Caco-2 (cell line): Measurements from ENCODE around the gene CLEC2L. TPM values are rescaled to one million over a fixed set of nuclear protein-coding genes. Genes with fewer than 3 reads are reported as not detected.

Experiments used
- BruUV-seq: library from RNA; stranded (reverse); fragments of 400-500 nt; replicated peaks from 2 replicates; lab custom pipeline; 2021; lab: Mats Ljungman, UMichigan
- CTCF ChIA-PET: fragments of 300-600 bp; sonication (Branson Sonifier 250); formaldehyde crosslinking; loops from one replicate; lab custom pipeline; 2022; ENCODE audit warnings: antibody characterized with exemption; lab: Charles Lee
- POLR2A ChIA-PET: fragments of 300-600 bp; sonication (Branson Sonifier 250); formaldehyde crosslinking; loops from one replicate; lab custom pipeline; 2022; ENCODE audit warnings: antibody characterized with exemption; lab: Charles Lee
- DNase-seq, 2 experiments: peaks; one replicate each; pipeline versions ENCODE4 v3.0.0 to v3.0.0-alpha.2; 2020 to 2022
- H3K27me3 ChIP-seq: replicated peaks from 2 replicates; pipeline ENCODE4 v1.6.0; 2011; ENCODE audit warnings: low read length; ENCODE audit not compliant: control insufficient read depth, insufficient read depth
- H3K36me3 ChIP-seq: 2 replicates; pipeline ENCODE4 v1.5.1; 2011; ENCODE audit warnings: low read length; ENCODE audit not compliant: control insufficient read depth, insufficient read depth
- H3K4me1 ChIP-seq: fragments of 250-450 bp; sonication (Bioruptor Pico); 2 replicates; pipeline ENCODE4 v1.5.1; 2020; ENCODE audit warnings: mild to moderate bottlenecking
- H3K4me3 ChIP-seq: 2 replicates; pipeline ENCODE4 v1.5.1; 2011; ENCODE audit warnings: low read depth, mild to moderate bottlenecking, control low read depth, low read length
- H3K9me3 ChIP-seq: fragments of 250-450 bp; sonication (Bioruptor Pico); 2 replicates; pipeline ENCODE4 v1.5.1; 2020; ENCODE audit warnings: mild to moderate bottlenecking, moderate library complexity
- H3K27ac Mint-ChIP-seq: one replicate; pipeline ENCODE4 v1.8.0; 2022; ENCODE audit warnings: mixed read lengths; ENCODE audit not compliant: unreplicated experiment
- H3K27me3 Mint-ChIP-seq: one replicate; pipeline ENCODE4 v1.8.0; 2022; ENCODE audit warnings: mixed read lengths; ENCODE audit not compliant: insufficient read depth, unreplicated experiment
- H3K36me3 Mint-ChIP-seq: one replicate; pipeline ENCODE4 v1.8.0; 2022; ENCODE audit warnings: mild to moderate bottlenecking, mixed read lengths; ENCODE audit not compliant: insufficient read depth, unreplicated experiment
- H3K4me1 Mint-ChIP-seq: one replicate; pipeline ENCODE4 v1.8.0; 2022; ENCODE audit warnings: low read depth, mixed read lengths; ENCODE audit not compliant: unreplicated experiment
- H3K4me3 Mint-ChIP-seq: one replicate; pipeline ENCODE4 v1.8.0; 2022; ENCODE audit warnings: mild to moderate bottlenecking, moderate library complexity, mixed read lengths; ENCODE audit not compliant: unreplicated experiment
- H3K9me3 Mint-ChIP-seq: one replicate; pipeline ENCODE4 v1.8.0; 2022; ENCODE audit warnings: mixed read lengths; ENCODE audit not compliant: unreplicated experiment
- CTCF ChIP-seq, 2 experiments: fragments of 200-600 bp in 1 of 2; IDR thresholded peaks; 1 replicate in 1 of 2; 2 replicates in 1 of 2; pipeline versions ENCODE4 v1.5.1 to v1.8.0; 2011 to 2022; ENCODE audit warnings: antibody characterized with exemption in 1 of 2, control low read depth in 1 of 2, inconsistent platforms in 1 of 2, low read depth in 1 of 2, low read length in 1 of 2, mild to moderate bottlenecking in 1 of 2, moderate library complexity in 1 of 2; ENCODE audit not compliant: insufficient read depth in 1 of 2, severe bottlenecking in 1 of 2, unreplicated experiment in 1 of 2
- intact Hi-C: fragments of 100-400 bp; cut with micrococcal nuclease; formaldehyde crosslinking; loops from one replicate; pipeline ENCODE4 v1.10.0; 2022; ENCODE audit not compliant: unreplicated experiment
- total RNA-seq: library from RNA; stranded (reverse); gene quantifications from 2 replicates; pipeline ENCODE4 v1.2.3, GENCODE V29; 2022

Gene CLEC2L
- total RNA-seq, 1 experiment from 2014 or later, result not detected

- Mint-ChIP-seq H3K4me1 (peaks cover 6% of the 10 kb centered on the region), H3K4me3 (no peak overlapping the region), H3K27me3 (no peaks in the 10 kb centered on the region), H3K36me3 (peaks cover 5% of the 10 kb centered on the region), H3K27ac (no peak overlapping the region), H3K9me3 (no peaks in the 10 kb centered on the region)
- CTCF ChIA-PET, result no interaction called here
- no peak for DNase-seq
- POLR2A ChIA-PET, result no interaction called here
- Histone ChIP-seq H3K4me3 (no peak overlapping the region), H3K4me1 (0 out of 2 replicates have a peak, but pooled peaks cover 2% of the 10 kb centered on the region), H3K36me3 (no peaks in the 10 kb centered on the region), H3K9me3 (0 out of 2 replicates have a peak, but pooled peaks cover 3% of the 10 kb centered on the region), H3K27me3 (no peaks in the 10 kb centered on the region)
- TF ChIP-seq CTCF (IDR thresholded peaks at IDR 0.05; ENCODE audit: insufficient read depth in 1 of 2, low read depth in 1 of 2, low read length in 1 of 2, severe bottlenecking in 1 of 2, unreplicated experiment in 1 of 2), result no peak
- BruUV-seq, result no TSS peak
- intact Hi-C loops, result no loop called here
Observed at GRCh38 chr7:139476891-139477290, 46.6 kb upstream of the CLEC2L start.

GRCh38 chr7:139479620-139480019 is 43.9 kb upstream of the CLEC2L start:
- H3K4me1 ChIP-seq, result peaks cover 4% of the 10 kb centered on the region; the same call in 1 of the 2 replicates
- no peaks in the 10 kb centered on the region for H3K9me3 Mint-ChIP-seq
- ChIA-PET CTCF (no interaction called here), POLR2A (no interaction called here)
- H3K27me3 Mint-ChIP-seq, result no peaks in the 10 kb centered on the region
- no peaks in the 10 kb centered on the region for H3K36me3 ChIP-seq
- no TSS peak for BruUV-seq
- no peaks in the 10 kb centered on the region for H3K9me3 ChIP-seq
- no peak overlapping the region for H3K4me3 Mint-ChIP-seq
- DNase-seq, result no peak
- peaks cover 10% of the 10 kb centered on the region for H3K36me3 Mint-ChIP-seq
- no peak overlapping the region for H3K4me3 ChIP-seq
- H3K27ac Mint-ChIP-seq, result no peak overlapping the region
- H3K27me3 ChIP-seq, result no peaks in the 10 kb centered on the region
- no peaks in the 10 kb centered on the region for H3K4me1 Mint-ChIP-seq
- no peak for TF ChIP-seq CTCF (IDR thresholded peaks at IDR 0.05; ENCODE audit: insufficient read depth in 1 of 2, low read depth in 1 of 2, low read length in 1 of 2, severe bottlenecking in 1 of 2, unreplicated experiment in 1 of 2)
- intact Hi-C loops, result loop anchor here (5.0 kb wide), 1 partner anchor 47 kb away; no protein-coding TSS in a partner anchor

- DNase-seq, result no peak
- BruUV-seq, result no TSS peak
- Mint-ChIP-seq H3K4me1 (no peaks in the 10 kb centered on the region), H3K36me3 (peaks cover 5% of the 10 kb centered on the region), H3K27me3 (no peaks in the 10 kb centered on the region), H3K9me3 (no peaks in the 10 kb centered on the region), H3K27ac (no peak overlapping the region), H3K4me3 (no peak overlapping the region)
- Histone ChIP-seq H3K36me3 (no peaks in the 10 kb centered on the region), H3K4me1 (peaks cover 4% of the 10 kb centered on the region; the same call in 1 of the 2 replicates), H3K27me3 (no peaks in the 10 kb centered on the region; the same call in 1 of the 2 replicates), H3K4me3 (no peak overlapping the region), H3K9me3 (no peaks in the 10 kb centered on the region)
- POLR2A ChIA-PET, result no interaction called here
- intact Hi-C loops, result loop anchor here (5.0 kb wide), 1 partner anchor 49 kb away; no protein-coding TSS in a partner anchor
- TF ChIP-seq CTCF (IDR thresholded peaks at IDR 0.05; ENCODE audit: insufficient read depth in 1 of 2, low read depth in 1 of 2, low read length in 1 of 2, severe bottlenecking in 1 of 2, unreplicated experiment in 1 of 2), result no peak
- CTCF ChIA-PET, result no interaction called here
Observed at GRCh38 chr7:139481364-139481763, 42.1 kb upstream of the CLEC2L start.
